ENCODE measurements around the gene TMX3.

DNA sequence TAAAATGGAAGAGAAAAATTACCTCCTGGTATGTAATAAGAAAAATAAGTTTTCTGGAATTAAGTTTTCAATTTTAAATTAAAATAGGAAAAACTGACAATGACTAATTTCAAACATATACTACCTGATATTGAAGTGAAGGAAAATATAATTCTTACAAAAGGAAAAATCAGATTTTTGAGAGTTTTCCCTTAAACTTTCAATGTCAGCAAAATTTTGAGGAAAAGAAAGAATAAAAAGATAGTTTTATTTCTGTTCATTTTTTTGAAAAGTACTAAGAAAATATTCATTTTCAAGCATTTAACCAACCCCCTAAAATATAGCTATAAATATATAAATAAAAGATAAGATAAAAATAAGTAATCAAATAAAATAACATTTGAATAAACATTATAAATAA, 87.1 kb downstream of the TMX3 start:
- TF ChIP-seq, protein P1, sequence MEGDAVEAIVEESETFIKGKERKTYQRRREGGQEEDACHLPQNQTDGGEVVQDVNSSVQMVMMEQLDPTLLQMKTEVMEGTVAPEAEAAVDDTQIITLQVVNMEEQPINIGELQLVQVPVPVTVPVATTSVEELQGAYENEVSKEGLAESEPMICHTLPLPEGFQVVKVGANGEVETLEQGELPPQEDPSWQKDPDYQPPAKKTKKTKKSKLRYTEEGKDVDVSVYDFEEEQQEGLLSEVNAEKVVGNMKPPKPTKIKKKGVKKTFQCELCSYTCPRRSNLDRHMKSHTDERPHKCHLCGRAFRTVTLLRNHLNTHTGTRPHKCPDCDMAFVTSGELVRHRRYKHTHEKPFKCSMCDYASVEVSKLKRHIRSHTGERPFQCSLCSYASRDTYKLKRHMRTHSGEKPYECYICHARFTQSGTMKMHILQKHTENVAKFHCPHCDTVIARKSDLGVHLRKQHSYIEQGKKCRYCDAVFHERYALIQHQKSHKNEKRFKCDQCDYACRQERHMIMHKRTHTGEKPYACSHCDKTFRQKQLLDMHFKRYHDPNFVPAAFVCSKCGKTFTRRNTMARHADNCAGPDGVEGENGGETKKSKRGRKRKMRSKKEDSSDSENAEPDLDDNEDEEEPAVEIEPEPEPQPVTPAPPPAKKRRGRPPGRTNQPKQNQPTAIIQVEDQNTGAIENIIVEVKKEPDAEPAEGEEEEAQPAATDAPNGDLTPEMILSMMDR (conservative IDR thresholded peaks at IDR 0.05 in 1 of 2, IDR thresholded peaks at IDR 0.05 in 1 of 2; ENCODE audit: low read depth in 1 of 2, low read length in 2 of 2), result no peak
- no peak for TF ChIP-seq EZH2 (IDR thresholded peaks at IDR 0.05; ENCODE audit: low read length, missing control alignments)

All from fibroblast of lung (primary cell).